Parathyroid adenoma (tissue), 2 donors: ENCODE measurements around the gene SDE2.

Experiments
- H2AFZ ChIP-seq: fragments of 300-600 bp; sonication (generic); one replicate; pipeline ENCODE4 v1.7.0; 2017; ENCODE audit warnings: antibody characterized with exemption, mild to moderate bottlenecking
- H3K27ac ChIP-seq: fragments of 300-600 bp; sonication (generic); one replicate; pipeline ENCODE4 v1.7.0; 2017
- H3K27me3 ChIP-seq: fragments of 300-600 bp; sonication (generic); one replicate; pipeline ENCODE4 v1.7.0; 2017; ENCODE audit warnings: low read length; ENCODE audit not compliant: control insufficient read depth, insufficient read depth
- H3K36me3 ChIP-seq: fragments of 300-600 bp; sonication (generic); one replicate; pipeline ENCODE4 v1.7.0; 2017; ENCODE audit warnings: low read length; ENCODE audit not compliant: control insufficient read depth, insufficient read depth
- H3K4me1 ChIP-seq: fragments of 300-600 bp; sonication (generic); one replicate; pipeline ENCODE4 v1.7.0; 2017; ENCODE audit warnings: control low read depth
- H3K4me2 ChIP-seq: fragments of 300-600 bp; sonication (generic); one replicate; pipeline ENCODE4 v1.7.0; 2017; ENCODE audit warnings: low read length
- H3K4me3 ChIP-seq: fragments of 300-600 bp; sonication (generic); one replicate; pipeline ENCODE4 v1.7.0; 2017; ENCODE audit warnings: low read depth, low read length
- H3K79me2 ChIP-seq: fragments of 300-600 bp; sonication (generic); one replicate; pipeline ENCODE4 v1.7.0; 2017; ENCODE audit warnings: control low read depth
- H3K9ac ChIP-seq: fragments of 300-600 bp; sonication (generic); one replicate; pipeline ENCODE4 v1.7.0; 2017; ENCODE audit warnings: mild to moderate bottlenecking
- H3K9me3 ChIP-seq: fragments of 300-600 bp; sonication (generic); one replicate; pipeline ENCODE4 v1.7.0; 2017; ENCODE audit warnings: low read length; ENCODE audit not compliant: control insufficient read depth
- TF ChIP-seq, protein P1 (sequence below): fragments of 300-600 bp; sonication (generic); IDR thresholded peaks from one replicate; pipeline ENCODE4 v1.7.0; 2017; ENCODE audit warnings: antibody characterized with exemption, mild to moderate bottlenecking
- donor health status: primary hyperparathyroidism.

SDE2 gene

DNA sequence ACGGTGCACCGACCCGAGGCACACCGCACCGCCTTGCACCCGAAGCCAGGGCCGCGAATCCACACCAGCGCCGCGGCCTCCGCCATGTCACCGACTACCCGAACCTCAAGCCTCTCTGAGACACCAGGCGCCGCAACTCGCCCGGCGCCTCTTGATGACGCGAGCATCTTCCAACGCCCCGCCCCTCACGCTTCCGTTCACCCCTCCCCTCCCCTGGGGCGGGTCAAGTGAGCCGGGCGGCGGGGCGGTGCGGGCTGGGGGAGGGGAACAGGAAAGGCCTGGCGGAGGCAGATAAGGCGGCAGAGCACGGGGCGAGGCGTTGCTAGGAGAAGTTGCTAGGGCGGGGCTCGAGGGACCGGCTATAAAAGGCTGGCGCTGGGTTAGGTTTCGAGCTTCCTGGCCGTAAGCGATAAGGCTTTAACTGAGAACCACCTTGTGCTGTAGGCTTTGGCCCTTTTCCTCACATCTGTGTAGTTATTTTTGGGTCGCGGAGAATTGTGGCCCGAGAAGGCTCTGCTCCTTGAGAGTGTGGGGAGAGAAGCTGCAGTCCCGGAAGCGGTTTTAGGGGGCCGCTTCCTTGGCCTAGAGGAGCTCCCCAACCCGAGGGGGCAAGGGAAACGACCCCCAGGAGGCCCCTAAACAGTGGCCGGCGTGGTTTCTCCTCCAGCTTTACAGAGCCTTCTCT lies at the start of gene SDE2:
Gene SDE2, minus strand, starts transcription at position 117 of the 685 bp plus-strand sequence. Its CDS starts 31 bp downstream, at position 86.
- peak within 1 kb of the TSS; percentile 83 for H3K27ac ChIP-seq
- peak within 1 kb of the TSS; percentile 91 for H3K4me2 ChIP-seq
- no peaks in the 10 kb centered on the region for H3K4me1 ChIP-seq
- H3K27me3 ChIP-seq: no peaks in the 10 kb centered on the region
- no peaks in the 10 kb centered on the region for H3K36me3 ChIP-seq
- H3K79me2 ChIP-seq: no peaks in the 10 kb centered on the region
- peak within 1 kb of the TSS; percentile 76 for H3K9ac ChIP-seq
- H3K9me3 ChIP-seq: no peaks in the 10 kb centered on the region
- peak within 1 kb of the TSS; percentile 92 for H3K4me3 ChIP-seq
- peak within 1 kb of the TSS; percentile 80 for H2AFZ ChIP-seq
- TF ChIP-seq, protein P1, sequence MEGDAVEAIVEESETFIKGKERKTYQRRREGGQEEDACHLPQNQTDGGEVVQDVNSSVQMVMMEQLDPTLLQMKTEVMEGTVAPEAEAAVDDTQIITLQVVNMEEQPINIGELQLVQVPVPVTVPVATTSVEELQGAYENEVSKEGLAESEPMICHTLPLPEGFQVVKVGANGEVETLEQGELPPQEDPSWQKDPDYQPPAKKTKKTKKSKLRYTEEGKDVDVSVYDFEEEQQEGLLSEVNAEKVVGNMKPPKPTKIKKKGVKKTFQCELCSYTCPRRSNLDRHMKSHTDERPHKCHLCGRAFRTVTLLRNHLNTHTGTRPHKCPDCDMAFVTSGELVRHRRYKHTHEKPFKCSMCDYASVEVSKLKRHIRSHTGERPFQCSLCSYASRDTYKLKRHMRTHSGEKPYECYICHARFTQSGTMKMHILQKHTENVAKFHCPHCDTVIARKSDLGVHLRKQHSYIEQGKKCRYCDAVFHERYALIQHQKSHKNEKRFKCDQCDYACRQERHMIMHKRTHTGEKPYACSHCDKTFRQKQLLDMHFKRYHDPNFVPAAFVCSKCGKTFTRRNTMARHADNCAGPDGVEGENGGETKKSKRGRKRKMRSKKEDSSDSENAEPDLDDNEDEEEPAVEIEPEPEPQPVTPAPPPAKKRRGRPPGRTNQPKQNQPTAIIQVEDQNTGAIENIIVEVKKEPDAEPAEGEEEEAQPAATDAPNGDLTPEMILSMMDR: no peak

DNA sequence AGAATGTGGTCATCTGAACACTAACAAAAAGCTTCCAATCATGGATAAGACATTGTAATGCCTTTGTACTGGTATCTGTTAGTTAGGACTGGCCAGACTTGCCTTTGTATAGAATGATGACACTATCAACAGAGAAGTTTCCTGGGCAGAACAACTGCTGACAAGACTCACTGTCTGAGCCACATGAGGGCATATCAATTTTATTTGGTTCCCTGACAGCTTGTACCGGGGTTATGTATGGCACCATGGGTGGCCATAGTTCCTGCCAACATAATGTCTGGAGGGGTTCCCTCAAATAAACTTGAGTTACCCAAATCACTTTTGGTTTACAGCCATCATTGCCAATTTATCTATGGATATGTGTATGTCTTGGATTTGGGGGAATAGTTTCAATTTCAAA lies 49.7 kb upstream of the SDE2 start:
- no peak overlapping the region for H2AFZ ChIP-seq
- no peaks in the 10 kb centered on the region for H3K4me1 ChIP-seq
- H3K4me2 ChIP-seq: no peak overlapping the region
- no peaks in the 10 kb centered on the region for H3K9me3 ChIP-seq
- H3K27me3 ChIP-seq: no peaks in the 10 kb centered on the region
- no peak overlapping the region for H3K27ac ChIP-seq
- no peak overlapping the region for H3K9ac ChIP-seq
- H3K36me3 ChIP-seq: no peaks in the 10 kb centered on the region
- H3K4me3 ChIP-seq: no peak overlapping the region
- TF ChIP-seq, protein P1: no peak
- H3K79me2 ChIP-seq: no peaks in the 10 kb centered on the region

DNA sequence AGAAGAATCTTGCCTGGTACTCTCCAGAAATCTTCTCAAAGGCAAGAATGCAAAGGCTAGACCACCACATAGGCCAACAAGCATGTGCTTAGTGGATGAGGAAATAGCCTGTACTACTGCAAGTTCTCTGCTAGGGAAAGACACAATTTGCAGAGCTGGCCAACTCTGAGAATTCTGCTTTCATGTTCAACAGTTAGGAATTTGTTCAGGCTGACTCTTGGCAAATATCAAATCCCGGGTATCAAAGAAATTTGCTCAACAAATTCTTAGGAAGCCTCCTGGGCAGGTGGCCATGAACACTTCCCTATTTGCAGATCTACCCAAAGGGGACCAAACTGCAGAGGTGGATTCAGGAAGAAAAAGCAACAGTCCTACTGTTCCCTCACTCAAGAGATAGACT lies 48.4 kb upstream of the SDE2 start:
- Histone ChIP-seq H3K4me1 (no peaks in the 10 kb centered on the region), H3K27ac (no peak overlapping the region), H3K4me2 (no peak overlapping the region), H3K9ac (no peak overlapping the region), H3K4me3 (no peak overlapping the region), H3K27me3 (no peaks in the 10 kb centered on the region), H2AFZ (no peak overlapping the region), H3K9me3 (no peaks in the 10 kb centered on the region), H3K79me2 (no peaks in the 10 kb centered on the region), H3K36me3 (no peaks in the 10 kb centered on the region)
- TF ChIP-seq, protein P1: no peak

DNA sequence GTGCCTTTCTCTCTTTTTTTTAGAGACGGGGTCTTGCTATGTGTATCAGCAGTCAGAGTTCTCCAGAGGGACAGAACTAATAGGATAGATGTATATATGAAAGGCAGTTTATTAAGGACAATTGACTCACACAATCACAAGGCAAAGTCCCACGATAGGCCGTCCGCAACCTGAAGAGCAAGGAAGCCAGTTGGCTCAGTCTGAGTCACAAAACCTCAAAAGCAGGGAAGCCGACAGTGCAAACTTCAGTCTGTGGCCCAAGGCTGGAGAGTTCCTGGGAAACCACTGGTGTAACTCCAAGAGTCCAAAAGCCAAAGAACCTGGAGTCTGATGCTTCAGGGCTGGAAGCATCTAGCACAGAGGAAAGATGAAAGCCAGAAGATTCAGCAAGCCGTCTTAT lies 47.1 kb upstream of the SDE2 start:
- H3K9ac ChIP-seq: no peak overlapping the region
- no peaks in the 10 kb centered on the region for H3K27me3 ChIP-seq
- no peaks in the 10 kb centered on the region for H3K4me1 ChIP-seq
- H3K4me2 ChIP-seq: no peak overlapping the region
- H3K79me2 ChIP-seq: no peaks in the 10 kb centered on the region
- no peaks in the 10 kb centered on the region for H3K36me3 ChIP-seq
- no peak overlapping the region for H3K27ac ChIP-seq
- TF ChIP-seq, protein P1: no peak
- no peak overlapping the region for H2AFZ ChIP-seq
- H3K9me3 ChIP-seq: no peaks in the 10 kb centered on the region
- no peak overlapping the region for H3K4me3 ChIP-seq

DNA sequence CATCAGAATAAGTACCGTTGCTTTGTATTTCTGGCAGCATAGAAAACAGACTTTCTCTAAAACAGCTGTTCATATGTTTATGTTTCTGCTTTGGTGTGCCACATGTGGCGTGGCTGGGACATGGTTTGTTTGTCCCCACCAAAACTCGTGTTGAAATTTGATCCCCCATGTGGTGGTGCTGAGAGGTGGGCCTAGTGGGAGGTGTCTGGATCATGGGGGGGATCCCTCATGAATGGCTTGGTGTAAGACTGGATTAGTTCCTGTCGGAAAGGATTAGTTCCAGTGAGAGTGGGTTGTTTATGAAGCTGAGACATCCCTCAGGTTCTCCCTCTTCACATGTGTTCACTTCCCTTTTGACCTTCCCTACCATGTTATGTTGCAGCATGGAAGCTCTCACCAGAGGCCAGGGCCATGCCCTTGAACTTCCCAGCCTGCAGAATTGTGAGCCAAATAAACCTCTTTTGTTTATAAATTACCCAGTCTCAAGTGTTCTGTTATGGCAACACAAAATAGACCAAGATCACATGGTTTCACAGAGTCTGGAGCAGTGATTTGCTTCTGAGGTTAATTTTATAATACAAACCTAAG lies 45.5 kb upstream of the SDE2 start:
- Histone ChIP-seq H3K79me2 (no peaks in the 10 kb centered on the region), H3K4me2 (no peak overlapping the region), H3K9ac (no peak overlapping the region), H3K36me3 (no peaks in the 10 kb centered on the region), H3K27me3 (no peaks in the 10 kb centered on the region), H3K4me3 (no peak overlapping the region), H3K9me3 (no peaks in the 10 kb centered on the region), H2AFZ (no peak overlapping the region), H3K4me1 (no peaks in the 10 kb centered on the region), H3K27ac (no peak overlapping the region)
- TF ChIP-seq, protein P1: no peak
